ENCODE data around the gene FOXN3.
A peak's percentile ranks its signal among the peaks of the same experiment; 100 is the strongest.
"Not testable (repeated sequence)": the region's sequence is repeated elsewhere in the genome, so short reads cannot be mapped to it uniquely, and the experiment has no call there.

The FOXN3 gene

DNA sequence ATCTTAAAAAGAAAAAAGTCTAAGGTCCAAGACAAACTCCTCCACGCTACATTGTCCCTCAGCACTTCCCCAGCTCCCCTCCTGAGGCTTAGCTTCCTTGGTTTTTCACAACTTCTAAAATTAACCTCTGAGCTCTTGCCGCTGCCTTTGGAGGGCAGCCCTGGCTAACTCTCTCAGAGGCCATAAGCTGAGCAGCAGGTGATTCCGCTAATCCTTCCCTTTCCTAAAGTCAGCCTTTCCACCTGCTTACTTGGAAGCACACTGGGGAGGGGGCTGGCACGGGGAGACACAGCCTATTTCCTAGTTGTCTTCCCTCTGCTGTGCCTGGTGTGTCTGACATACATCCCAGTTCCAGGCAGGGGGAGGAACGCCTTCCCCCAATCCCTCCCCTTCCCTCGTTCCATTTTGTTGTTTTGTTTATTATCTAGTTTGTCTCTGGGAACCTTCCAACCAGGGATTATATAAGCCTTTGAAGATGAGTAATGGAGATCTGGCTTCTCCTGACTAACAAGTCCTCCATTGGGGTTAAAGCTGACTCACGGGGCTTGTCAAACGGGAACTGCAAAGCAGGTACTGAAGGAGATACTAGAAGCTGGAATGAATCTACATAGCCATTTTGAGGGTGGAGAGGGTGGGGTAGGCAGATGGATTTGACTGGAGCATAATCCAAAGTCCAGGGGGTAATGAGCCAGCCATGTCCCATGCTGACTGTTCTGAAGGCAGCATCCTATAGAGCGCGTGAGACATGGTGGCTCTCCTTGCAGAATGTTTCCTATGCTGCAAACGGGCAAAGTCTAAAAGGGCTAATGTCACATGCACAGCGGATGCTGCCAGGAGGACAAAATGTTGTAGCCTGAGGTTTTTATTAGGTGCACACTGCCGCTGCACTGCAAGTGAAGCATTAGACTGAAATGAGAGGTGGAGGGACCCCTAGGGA, 230.8 kb downstream of the FOXN3 start:
- DNase-seq: no peak

DNA sequence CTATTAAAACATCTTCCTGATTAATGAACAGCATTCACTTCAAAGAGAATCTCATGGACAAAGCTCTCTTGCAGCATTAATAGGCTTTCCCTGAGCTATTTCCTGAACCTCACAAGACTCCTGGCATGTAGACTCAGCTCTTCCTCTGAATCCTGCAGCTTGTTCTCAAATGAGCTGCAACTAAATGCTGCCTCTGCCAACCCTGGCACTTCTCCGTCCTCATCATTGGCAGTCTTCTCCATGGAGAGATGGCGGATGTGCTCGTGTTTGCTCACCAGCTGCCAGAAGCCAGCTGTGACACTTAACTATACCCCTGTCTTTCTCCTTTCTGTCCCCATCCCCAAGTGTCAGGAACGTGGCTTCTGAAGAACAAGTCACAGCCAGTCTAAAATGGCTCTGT, 232.1 kb downstream of the FOXN3 start:
- no peak for DNase-seq

DNA sequence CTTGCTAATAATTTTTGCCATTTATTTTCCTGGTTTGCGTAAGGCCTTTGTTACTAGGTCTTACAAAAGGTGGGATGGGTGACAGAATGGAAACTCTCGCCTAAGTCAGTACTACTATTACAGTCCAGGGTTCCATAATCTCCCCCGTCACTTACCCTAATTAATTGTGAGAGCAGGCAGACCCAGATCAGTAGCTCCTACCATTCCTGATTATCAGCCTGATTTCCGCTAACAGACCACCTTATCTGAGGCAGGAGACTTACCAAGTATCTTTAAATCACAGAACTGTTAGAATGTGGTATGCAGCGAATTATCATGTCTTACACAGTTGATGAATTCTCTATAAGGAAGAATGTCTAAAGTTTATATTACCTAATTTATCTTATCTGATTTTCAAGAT, 234.7 kb downstream of the FOXN3 start:
- no peak for DNase-seq

DNA sequence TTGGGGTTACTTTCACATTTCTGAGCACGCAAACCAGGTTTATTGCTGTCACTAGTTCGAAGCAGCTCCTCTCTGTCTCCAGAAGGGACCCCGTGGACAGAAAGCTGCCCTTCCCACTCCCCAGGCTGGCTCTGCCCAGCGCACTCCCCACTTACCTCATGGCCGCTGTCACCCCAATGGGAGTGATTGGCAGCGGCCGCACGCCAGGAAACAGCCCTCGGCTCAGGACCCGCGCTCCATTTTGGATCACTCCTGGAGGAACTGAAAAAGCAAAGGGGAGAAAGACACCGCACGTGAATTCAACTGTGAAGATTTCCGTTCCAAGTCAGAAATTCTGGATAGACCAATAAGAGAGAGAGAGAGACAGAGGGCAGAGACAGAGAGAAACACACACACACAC, 236.5 kb downstream of the FOXN3 start:
- no peak for DNase-seq

DNA sequence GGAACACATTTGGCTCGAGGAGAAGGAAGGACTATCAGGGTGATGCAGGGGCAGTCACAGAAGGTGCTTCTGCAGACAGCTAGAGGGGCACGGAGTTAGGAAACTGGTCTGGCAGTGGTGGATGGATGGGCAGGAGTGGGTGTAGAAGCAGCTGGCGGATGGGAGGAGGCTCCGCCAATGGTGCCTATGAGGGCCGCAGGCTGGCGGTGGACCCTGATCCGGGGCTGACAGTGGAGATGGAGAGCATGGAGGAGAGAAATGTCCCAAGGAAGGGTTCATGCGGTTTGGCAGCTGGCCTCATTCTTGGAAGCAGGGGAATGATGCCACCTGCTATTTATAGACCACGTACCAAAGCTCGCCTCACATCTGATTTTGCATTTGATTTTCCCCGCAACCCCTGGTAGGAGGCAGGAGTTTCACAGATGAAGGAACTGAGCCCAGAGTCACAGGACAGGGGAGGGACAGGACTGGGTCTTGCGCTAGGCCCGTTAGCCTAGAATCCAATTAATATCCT, 237.1 kb downstream of the FOXN3 start:
- DNase-seq: no peak

DNA sequence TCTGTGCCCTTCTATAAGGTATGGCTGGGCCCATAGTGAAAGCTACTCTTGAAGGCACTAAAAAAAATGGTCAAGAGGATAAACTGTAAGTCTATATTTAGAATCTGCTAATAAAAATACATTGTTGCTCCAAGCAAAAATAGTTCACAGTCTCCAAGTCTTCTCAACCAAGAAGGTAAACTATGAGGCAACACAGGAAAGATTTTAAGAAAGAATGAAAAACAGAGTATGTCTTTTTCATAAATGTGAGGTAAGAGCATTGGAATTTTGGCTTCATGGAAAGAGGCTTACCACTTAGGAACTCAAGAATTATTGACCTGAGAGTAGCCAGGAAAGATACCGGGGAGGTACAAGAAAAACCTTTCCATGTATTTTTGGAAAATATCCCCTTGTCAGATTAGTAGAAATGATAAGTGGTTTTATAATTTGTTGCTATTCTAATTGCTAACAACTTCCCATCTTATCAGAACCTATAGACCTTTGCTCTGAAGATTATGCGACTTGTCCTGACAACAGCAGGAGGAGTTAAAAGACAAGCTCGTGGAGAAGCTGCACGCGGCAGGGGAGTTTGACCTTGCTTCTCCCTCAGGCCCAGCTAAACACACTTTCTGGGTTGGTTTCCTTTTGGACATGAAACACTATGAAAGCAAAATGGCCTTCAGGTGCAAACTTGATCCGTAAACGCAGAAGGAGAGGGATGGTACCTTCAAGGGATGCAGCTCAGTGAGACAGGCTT, 238.1 kb downstream of the FOXN3 start:
- DNase-seq: no peak

GRCh38 chr14:89178376-89178775, 238.7 kb downstream of the FOXN3 start:
- DNase-seq: no peak

GRCh38 chr14:89175881-89176799, 240.9 kb downstream of the FOXN3 start:
- DNase-seq: peak; percentile 18

GRCh38 chr14:89171628-89172027, 245.4 kb downstream of the FOXN3 start:
- DNase-seq: no peak

GRCh38 chr14:89171168-89171567, 245.9 kb downstream of the FOXN3 start:
- no peak for DNase-seq

- no peak for DNase-seq
These were observed 249.3 kb downstream of the FOXN3 start for GRCh38 chr14:89167705-89168104.

DNA sequence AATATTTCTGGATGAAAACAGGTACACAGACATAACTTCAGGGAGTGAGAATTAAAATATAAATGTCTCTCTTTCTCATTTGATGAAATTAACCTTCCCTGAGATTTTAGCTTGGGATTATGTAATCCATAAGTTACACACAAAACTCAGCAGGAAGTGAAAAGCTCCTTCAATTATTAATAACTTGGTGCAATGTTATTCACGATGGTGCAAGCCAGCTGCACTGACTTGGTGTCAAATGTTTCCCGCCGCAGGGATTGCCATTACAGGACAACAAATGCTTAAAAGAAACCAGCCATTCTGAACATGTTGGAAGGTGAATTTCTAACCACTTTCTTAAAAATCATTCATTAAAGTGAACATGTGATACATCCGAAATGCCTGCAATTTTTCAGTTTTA, 250.4 kb downstream of the FOXN3 start:
- DNase-seq: no peak

DNA sequence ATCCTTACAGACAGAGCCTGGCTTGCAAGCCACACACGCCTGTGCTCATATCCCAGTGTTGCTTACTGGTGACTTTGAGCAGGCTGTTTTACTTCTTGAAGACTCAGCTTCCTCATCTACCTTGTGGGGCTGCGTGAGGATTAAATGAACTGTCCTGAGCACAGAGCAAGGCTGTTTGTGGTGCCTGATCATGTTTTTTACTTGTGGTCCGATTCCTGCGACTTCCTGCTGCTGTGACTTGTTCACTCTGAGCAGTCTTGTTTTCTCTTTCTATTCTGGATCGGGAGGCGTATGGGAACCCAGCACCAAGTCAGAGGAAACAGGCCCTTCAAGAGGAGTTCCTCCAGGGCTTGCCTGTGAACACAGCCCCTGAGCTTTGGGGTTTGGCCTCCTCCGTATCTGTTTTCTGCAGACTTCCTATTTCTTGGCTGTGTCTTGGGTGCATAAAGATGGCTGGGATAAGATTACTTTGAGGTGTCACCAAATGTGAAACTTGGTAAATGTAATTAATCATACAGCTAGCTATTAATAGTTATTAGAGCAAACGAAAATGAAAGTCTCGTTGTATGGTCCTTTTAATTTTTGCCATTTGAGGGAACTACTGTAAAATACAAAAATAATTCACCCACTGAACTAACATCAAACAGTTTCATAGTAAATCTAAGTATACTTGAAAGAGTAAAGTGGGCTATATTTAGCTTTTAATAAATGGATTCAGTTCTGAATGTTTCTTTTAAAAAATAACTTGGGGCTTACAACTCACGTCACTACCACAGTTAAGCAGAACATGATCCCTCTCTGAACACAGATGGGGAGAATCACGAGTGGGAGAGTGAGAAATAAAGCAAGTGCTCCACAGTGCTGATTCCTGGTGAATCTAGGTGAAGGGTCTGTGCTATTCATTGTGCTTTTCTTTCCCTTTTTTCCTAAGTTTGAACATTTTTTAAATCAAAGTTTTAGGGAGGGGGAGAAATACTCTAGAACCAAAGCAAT, 251.5 kb downstream of the FOXN3 start:
- DNase-seq: no peak

GRCh38 chr14:89164168-89165073, 252.6 kb downstream of the FOXN3 start:
- no peak for DNase-seq

DNA sequence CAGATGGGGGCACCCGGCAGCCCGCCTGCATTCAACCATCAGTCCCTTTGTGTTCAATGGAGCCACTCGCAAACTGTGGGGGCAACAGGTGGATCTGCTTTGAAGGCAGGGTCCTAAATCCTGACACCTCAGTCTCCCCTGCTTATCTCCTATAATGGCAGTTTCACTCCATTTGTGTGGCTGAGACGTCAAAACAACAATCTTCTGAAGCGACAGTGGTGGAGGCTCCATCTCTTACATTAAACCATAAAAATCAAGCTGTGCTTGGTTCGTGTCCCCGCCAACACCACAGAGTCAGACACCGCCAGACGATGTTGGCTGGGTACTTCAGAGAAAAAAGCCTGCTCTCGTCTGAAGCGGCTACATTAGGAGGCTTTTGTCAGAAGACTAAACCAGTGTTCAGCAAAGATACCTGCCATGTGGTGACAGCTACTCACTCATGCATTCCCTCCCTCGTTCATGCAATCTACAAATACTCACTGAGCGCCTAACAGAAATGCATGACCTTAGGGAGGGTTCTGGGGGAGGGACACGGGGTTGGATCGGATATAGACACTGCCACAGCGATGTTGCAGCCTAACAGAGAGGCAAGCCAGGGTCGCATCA, 253.9 kb downstream of the FOXN3 start:
- no peak for DNase-seq

GRCh38 chr14:89162586-89162985, 254.4 kb downstream of the FOXN3 start:
- DNase-seq: no peak

DNA sequence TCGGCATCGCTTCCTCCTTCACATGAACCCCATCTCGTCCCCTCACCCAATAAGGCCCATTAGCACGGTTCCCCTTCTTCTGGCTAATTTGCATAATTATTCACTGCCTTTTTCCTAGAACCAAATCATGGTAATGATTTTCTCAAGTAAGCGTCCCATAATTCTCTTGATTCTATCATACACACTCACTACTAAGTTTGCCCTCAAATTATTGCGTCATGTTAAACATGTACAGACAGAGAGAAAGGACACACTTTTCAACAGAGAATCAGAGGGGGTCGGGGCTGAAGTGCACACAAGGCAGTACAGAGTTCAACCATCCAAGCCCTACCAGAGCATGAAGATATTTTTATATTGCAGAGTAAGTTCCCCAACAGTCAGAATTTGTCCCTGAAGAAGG, 256.6 kb downstream of the FOXN3 start:
- DNase-seq: no peak

DNA sequence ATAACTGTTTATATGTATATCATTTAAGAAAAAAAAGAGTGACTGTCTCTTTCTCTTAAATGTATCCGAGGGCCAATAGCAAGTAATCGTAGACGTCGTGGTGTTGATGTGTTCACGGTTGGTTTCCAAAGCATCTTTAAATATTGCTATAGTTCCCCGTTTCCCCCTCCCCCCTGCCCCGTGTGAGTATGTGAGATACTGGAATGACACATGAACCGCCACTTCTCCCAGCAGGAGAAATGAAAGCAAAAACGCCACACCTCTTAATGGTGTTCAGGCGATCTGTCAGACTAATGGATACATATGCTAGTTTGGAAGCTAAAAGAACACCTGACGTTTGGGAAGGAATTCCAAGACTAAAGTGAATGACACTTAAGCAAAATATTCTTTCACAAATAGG, 258.3 kb downstream of the FOXN3 start:
- DNase-seq: no peak

GRCh38 chr14:89158104-89158503, 258.9 kb downstream of the FOXN3 start:
- DNase-seq: not testable (repeated sequence)

GRCh38 chr14:89155491-89155890, 261.5 kb downstream of the FOXN3 start:
- no peak for DNase-seq
